Left renal pelvis (tissue), 4 donors: Measurements from ENCODE around the gene RNF141. TPM values are rescaled to one million over a fixed set of nuclear protein-coding genes. Genes with fewer than 3 reads are reported as not detected.

ENCODE experiments used
- DNase-seq, 4 donors: peaks; one replicate each; pipeline ENCODE4 v3.0.0-alpha.2; 2013; ENCODE audit warnings: low read depth in 4 of 4, low spot score in 3 of 4
- polyA plus RNA-seq, 4 donors: library from polyadenylated mRNA; unstranded; fragments of 120-200 nt; gene quantifications; one replicate each; pipeline ENCODE4 v1.2.1, GENCODE V29; 2013; ENCODE audit not compliant: insufficient read length in 4 of 4

RNF141 gene
- polyA plus RNA-seq, 4 donors, result 23.3 to 46.3 (median 42.3) TPM

DNA sequence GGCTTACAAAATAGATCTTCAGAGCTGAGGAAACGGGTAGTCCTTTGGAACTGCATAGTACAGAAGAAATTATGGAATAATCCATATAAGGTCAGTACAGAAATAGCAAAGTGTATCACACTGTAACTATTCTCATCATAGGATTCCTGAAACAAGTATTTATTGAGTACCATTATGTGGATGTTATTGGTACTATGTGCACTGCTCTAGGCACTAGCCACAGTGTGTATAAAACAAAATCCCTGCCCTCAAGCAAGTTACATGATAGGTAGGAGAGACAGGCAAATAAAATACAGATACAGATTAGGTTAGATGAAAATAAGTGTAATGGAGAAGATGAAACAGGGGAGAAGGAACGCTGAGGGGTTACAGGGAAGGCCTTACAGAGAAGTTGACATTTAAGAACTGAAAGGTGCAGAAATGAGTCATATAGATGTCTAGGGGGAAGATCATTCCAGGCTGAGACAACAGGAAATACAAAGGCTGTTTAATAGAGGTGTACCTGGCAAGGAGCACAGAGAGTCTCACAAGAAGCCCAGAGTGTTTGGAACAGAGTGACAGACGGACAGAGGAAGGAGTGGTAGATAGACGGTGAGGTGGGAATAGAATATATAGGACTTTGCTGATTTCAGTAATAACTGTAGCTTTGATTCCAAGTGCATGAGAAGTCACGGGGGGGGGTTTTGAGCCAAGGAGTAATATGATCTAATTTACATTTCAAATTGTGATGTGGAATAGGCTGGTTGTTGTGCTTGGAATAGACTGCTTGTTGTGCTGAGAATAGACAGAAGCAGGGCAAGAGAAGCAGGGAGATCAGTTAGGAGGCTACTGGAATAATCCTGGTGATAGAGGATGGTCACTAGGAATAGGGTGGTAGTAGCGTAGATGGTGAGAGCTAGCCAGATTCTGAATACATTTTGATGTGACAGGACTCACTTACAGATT lies 13.7 kb downstream of the RNF141 start:
- no peak for DNase-seq

DNA sequence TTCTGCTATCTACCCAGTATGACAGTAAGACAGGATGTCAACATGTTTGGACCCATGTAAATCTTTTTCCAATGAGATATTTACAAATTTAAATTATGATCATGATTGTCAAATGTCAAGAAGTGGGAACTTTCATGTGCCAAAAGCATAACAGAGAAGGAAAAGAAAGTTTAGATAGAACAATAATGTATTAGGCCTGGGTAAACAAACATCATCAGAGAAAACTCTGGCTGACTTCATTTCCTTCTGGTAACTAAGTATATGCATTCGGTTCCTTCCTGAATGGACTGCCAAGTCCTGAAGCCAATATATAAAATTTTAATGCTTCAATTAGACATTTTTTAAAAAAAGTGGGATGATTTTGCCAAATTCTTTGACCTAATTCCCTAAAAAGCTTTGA lies 16.5 kb downstream of the RNF141 start:
- peak in 1 of 4 donors; percentile 14 for DNase-seq

DNA sequence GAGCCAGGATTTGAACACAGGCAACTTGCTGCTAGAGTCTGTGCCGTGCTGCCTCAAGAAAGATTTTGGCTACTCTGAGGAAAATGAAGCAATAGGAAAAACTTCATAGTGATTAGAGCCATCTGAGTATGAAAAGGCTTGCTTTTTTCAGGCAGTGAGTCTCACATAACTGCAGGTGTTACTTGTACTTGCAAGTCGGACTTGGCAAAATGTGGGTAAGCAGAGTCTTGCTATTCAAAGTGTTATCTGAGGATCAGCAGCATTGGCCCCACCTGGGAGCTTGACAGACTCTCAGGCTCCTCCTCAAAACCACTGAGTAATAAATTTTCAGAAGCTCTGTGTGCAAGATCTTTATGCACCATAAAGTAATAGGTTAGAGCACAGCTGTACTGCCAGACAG lies 18.1 kb downstream of the RNF141 start:
- no peak for DNase-seq

DNA sequence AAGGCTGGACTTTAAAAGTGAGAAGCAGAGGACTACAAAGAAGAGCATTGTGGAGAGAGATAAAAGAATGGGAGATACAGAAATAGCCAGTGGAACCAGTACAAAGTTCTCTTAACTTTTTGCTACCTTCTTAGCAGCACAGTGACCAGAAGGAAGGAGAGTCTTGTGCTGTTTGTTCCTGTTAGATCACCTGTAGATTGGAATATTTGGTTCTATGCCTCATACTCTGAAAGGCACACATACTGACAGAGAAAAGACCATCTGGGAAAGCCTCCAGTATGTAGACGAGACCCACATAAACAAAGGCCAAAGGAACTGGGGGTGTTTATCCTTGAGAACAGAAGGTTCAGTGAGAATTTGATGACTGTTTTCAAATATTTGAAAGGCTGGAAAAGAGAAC lies 18.7 kb downstream of the RNF141 start:
- no peak for DNase-seq

DNA sequence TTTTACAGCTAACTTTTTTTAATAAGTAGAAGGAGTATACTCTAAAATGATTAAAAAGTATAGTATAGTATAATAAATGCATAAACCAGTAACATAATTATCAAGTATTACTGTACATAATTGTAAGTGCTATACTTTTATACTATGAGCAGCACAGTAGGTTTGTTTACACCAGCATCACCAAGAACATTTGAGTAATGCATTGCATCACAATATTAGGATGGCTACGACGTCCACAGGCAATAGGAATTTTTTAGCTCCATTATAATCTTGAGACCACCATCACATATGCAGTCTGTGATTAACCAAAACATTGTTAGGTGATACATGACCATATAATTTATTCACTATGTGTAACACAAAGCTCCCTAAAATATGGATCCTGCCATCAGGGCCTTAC lies 20.4 kb downstream of the RNF141 start:
- DNase-seq, result no peak

DNA sequence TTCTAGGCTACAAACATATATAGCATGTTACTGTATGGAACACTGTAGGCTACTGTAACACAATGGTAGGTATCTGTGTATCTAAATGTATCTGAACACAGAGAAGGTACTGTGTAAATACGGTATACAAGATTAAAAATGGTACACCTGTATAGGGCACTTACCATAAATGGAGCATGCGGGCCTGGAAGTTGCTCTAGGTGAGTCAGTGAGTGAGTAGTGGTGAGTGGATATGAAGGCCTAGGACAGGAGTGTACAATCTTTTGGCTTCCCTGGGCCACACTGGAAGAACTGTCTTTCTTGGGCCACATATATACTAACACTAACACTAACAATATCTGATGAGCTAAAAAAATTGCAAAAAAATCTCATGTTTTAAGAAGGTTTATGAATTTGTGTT lies 21.4 kb downstream of the RNF141 start:
- no peak for DNase-seq

DNA sequence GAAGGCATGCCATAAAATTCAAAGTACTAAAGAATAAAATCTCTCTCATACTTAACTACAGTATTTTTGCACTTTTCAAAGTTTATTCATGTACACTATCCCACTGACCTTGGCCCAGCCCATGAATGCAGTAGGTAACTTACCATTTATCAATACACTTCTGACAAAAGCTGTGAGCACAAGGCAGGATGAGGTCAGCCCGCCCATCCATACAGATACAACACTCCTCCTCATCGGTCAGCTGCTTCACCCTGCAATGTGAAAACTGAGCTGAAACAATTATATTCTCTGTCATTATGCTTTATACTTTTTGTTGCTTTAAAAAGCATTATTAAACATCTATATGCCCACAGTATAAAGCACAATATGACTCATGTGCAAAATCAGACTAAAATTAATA lies 22.1 kb downstream of the RNF141 start:
- no peak for DNase-seq

DNA sequence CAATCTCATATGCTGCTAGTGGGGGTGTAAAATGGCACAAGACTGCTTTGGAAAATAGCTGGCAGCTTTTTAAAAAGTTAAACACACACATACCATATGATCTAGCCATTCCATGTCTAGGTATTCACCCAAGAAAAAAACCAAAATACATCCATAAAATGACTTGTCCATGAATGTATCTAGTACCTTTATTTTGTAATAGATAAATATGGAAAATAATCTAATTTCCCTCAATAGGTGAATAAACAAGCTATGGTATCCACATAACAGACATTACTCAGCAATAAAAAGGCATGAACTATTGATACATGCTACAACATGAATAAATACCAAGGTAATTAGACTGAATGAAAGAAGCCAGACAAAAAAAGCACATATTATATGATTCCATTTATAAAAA lies 22.9 kb downstream of the RNF141 start:
- DNase-seq, result no peak

DNA sequence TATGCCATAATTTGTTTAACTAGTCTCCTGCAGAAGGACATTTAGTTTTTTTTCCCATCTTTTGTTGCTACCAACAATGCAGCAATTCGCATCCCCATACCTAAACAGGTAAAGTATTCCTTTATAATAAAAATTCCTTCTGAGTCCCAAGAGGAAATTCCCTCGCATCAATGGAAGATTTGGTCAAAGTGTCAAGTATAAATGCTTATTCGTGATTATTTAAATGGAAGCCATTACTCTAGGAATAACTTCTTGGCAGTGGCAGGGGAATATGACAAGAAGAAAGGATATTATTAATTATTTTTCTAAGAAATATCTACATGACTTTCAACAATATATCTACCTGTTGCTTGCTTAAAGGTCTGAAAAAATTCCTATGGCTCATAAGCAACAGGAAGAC lies 25.6 kb downstream of the RNF141 start:
- DNase-seq, result no peak

DNA sequence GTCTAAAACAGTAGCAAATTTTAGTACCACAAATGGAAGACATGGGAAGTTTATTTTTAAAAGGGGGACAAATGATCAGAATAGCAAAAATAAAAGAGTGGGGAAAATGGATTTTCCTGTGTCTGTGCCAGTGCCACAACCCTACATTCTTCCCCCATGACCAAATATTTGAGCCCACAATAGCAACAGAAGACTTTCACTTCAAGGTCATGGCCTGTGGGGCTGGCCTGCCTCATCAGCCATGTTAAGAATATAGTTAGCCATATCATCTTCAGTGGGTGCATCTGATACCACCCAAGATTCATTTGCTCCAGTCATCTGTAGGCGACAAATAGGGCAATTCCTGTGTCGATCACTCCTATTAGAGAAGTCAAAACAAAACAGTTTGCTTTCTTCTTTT lies 26.3 kb downstream of the RNF141 start:
- no peak for DNase-seq

DNA sequence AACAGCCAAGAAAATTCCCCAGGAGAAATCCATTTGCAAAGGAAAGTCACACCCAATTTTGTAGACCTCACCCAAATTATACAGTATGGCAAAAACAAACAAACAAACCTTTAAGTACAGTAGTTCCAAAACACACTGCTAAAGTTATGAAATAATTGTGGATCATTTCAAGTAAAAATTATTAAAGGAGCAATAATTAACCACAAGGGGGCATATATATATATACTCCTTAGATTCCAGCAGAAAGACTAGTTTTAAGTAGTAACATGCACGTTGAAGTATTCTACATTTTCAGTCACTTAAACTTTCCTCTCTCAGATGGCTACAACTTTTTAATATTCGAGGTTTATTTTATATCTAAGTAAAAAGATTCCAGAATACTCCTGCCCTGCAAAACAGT lies 26.8 kb downstream of the RNF141 start:
- DNase-seq, result no peak

DNA sequence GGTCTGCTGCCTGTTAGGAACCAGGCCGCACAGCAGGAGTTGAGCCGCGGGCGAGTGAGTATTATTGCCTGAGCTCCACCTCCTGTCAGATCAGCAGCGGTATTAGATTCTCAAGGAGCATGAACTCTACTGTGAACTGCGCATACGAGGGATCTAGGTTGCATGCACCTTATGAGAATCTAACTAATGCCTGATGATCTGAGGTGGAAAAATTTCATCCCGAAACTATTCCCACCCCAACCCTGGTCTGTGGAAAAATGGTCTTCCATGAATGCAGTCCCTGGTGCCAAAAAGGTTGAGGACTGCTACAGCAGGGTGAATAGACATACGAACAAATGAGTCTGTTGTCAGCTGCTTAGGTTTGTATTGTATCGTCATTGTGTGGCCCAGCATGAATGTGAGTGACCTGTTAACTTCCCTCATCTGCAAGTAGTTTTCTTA lies 29.8 kb downstream of the RNF141 start:
- DNase-seq, result no peak

DNA sequence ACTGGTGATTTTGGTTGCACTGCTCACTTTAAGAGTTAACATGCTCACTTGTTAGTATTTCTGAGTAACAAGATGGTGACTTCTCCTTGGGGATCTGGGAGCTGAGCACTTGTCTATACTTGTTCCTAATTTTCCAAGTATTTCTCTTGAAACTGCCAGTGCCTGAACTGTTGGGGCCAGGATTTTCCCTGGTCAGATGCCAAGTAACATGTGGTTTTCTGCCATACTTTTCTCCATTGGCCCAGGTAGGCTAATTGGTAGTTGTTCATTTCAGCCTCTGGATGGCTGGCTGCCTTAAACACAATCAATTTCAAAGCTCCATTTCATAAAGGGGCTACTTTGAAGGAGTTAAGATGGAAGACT lies 35.0 kb downstream of the RNF141 start:
- no peak for DNase-seq

DNA sequence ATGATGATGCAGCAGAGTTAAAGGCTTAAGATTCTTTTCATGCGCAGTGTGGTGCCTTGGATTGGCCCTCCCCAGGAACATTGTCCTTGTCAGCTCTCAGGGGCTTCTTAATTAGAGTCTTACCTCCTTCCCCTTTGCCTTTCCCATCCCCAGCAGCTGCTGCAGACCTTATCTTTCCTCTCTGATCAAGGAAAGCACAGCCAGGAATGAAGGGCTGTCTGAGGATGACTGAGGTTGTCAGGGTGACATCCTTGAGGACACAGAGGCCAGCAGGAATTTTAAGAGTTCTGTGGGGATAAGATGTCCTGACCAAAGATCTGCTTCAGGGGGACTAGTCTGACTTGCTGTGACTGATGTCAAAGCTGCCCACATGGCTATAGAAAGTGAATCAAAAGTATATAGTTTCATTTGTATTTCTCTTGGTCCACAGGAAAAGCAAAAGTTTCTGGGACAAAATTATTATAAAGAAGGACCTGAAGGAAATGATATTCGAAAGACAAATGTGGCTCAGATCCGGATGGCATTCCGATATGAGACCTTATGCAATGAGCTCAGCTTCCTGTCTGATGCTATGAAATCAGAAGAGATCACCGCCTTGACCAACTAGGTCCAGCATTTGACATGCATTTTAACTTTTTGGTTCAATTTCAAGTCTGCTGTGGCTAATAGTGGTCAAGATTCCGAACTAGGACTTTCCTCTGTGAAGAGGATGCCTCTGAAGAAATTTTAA lies 35.5 kb downstream of the RNF141 start:
- no peak for DNase-seq

DNA sequence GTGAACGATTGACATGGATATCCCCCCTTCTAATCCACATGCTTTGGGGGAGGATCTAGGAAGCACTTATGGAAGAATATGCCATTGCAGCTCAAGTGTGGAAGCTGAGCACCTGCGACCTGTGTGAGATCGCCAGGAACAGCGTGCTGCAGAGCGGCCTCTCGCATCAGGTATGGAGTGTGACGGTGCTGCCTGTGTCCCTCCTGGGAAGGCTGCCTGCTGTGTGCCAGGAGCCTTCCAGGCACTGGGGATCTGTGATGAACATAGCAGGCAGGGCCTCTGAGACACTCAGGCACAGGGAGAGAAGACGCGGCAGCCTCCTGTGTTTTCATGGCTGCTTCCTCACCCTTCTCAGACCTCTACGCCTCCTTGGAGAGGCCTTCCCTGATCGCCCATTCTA lies 36.5 kb downstream of the RNF141 start:
- no peak for DNase-seq

DNA sequence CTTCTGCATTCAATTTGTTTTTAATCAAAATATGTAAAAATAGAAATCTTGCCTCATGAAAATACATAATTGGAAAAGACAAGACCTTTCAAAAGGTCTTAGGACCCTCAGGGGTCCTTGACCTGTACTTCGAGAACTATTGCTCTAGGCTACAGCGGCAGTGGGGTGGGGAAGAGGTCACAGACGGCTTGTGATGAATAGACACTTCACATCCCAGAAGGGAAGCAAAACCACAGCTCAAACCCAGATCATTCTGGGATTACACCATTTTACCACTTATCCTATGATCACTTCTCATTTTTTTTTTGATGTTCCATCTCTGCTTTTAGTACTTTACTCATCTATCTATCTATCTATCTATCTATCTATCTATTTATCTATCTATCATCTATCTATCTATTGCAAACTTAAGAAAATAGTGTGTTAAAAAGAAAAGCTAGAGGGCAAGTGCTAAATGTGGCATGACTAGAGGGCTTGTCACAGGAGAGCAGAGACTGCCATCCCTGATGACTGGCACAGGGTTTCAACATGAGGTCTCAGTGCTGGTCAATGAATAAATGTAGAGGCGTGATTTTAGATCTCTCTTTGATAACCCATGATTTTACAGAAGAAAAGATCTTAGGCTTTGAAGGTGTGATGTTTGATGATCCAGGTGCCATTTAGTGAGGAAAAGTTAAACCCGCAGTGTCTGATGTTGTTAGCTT lies 37.1 kb downstream of the RNF141 start:
- DNase-seq, result no peak

DNA sequence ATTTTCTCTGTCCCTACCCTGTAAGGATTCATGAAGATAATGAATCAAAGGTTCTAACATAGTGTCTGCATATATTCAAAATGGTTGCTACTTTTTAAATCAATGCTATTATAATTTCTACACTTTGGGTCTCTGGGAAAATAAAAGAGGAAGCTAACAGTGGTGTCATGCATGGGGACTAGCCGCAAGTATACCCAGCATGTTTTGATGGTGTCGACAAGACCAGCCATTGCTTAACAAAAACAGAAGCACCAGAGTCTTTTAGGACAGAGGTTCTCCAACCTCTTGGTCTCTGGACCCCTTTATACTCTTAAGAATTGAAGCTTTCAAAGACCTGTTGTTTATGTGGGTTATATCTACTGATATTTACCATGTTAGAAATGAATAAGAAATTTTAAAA lies 37.8 kb downstream of the RNF141 start:
- DNase-seq, result no peak

DNA sequence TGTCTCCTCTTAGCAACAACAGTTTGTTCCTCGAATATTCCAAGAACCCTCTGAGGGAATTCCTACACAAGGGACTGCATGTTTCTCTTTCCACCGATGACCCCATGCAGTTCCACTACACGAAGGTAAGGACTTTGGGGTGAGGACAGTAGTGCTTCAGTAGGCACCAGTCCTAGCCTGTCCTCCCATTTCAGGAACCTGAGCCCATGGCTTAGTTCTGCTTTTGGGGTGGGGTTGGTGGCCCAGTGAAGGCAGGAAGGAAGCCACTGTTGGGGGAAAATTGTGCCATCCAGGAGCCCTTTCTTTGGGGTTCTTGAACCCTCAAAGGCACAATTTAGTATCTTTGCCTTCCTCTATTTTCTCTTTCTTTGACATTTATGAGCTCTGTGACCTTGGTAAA lies 38.2 kb downstream of the RNF141 start:
- no peak for DNase-seq

DNA sequence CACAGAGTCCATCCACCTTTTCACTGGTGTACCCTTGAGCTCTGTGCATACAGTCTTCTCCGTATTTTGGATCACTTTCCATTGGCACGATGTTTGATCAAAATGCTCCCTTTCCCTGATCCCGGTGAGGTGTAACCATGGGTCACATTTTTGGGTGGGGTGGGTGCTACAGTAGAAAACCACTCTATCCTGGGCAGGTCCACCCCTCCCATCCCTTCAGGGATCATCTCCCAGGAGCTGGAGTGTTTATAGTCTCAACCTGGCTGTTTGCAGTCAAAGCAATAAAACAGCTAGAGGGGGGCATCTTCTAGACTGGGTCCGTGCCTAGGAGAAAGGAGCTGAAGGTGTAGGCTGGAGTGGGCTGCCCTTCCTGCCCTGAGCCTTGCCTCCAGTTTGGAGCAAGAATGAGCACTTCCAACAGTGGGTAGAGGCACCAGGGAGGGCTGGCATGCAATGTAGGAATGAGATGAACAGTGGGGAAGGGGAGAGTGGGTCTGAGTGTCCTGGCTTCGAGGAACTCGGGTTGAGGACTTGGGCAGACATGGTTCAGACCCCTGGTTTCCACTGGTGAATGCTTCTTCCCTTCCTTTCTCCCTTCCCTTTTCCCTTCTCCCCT lies 38.8 kb downstream of the RNF141 start:
- no peak for DNase-seq

DNA sequence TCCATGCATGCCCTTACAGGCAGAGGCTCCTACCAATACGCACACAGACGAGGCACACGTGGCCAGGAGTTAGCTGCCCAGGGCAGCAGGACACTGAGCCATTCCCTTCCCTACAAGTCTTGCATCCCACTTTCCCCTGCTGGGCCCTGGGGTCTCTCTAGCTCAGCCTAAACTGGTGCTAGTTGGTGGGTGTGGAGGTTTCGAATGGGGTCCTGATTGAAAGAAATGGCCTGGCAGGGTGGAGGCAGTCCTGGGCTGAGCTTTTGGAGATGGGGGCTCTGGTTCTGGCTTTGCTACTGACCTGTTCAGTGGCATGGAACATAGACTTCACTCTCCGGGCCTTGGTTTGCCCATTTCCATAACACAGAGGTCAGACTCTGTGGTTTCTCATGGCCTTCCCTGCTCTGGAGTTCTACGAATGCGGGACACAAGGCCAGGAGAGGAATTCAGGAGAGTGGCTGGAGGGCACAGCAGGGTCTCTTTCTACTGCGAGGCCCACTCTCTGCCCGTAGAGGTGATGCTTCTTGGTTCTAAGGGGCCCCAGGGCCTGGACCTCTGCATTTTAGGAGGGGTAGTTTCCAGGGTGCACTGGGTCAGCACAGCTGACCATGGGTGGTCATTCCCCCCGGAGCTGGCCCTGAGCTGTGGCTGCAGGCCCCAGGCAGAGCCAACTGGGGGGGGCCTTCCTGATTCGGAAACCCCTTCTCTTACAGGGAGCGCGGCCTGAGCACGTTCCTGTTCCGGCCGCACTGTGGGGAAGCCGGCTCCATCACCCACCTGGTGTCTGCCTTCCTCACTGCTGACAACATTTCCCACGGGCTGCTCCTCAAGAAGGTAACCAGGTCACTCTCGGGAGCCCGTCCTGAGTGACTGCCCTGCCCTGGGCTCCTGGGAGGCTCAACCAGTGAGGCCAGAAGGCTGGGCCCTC lies 40.0 kb downstream of the RNF141 start:
- no peak for DNase-seq
